Mucosa of gallbladder (tissue), 1 donor: ENCODE results near the gene PRPF8. TPM values are rescaled to one million over a fixed set of nuclear protein-coding genes. Genes with fewer than 3 reads are reported as not detected.

Experiments used
- DNase-seq: peaks from one replicate; pipeline ENCODE4 v3.0.0-alpha.2; 2020; ENCODE audit warnings: low spot score
- total RNA-seq: library from RNA; stranded (reverse); gene quantifications from one replicate; pipeline ENCODE4 v1.2.1, GENCODE V29; 2021
- donor health status: DM: no; HTN: no; CAD: no.

PRPF8 gene
- total RNA-seq, 1 donor from 2014 or later: 246 TPM

DNA sequence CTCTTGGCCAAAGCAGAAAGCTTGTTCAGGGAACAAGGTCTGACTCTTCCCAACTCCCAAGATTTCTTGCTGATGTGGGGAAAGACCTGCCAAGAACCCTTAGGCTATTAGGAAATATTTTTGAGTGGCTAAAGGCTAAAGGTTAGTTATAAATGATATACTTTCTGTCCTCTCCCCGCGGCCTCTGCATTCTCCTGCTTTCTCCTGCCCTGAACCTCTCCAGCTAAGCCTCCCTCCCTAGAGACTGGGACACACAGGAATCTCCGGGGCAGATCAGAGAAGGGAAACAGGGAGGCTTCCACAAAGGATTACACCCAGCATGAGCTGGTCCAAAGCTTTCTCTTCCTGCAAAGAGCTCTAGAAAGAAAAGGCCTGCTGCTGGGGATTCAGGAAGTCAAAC, 58.3 kb downstream of the PRPF8 start:
- no peak for DNase-seq

DNA sequence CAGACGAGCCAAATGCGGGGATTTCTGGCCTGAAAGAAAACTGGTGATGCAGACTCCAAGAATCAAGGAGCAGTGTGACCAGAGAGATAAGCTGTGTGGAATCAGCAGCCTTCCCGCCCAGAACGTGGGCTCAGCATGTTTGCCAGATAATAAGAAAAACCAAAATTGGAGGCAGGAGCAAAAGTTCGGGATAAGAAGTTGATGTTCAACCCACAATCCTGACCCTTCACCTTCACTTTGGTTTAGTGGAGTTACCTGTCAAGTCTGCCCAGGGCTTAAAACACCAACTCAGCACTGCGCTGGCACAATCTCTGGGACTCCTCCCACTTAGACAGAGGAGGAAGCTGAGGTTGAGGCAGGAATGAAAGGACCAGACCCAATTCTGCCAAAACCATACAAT, 59.1 kb downstream of the PRPF8 start:
- DNase-seq: no peak

- no peak for DNase-seq
These were observed 59.6 kb downstream of the PRPF8 start for GRCh38 chr17:1625053-1625452.

- DNase-seq: no peak
These were observed 60.0 kb downstream of the PRPF8 start for GRCh38 chr17:1624650-1625049.

DNA sequence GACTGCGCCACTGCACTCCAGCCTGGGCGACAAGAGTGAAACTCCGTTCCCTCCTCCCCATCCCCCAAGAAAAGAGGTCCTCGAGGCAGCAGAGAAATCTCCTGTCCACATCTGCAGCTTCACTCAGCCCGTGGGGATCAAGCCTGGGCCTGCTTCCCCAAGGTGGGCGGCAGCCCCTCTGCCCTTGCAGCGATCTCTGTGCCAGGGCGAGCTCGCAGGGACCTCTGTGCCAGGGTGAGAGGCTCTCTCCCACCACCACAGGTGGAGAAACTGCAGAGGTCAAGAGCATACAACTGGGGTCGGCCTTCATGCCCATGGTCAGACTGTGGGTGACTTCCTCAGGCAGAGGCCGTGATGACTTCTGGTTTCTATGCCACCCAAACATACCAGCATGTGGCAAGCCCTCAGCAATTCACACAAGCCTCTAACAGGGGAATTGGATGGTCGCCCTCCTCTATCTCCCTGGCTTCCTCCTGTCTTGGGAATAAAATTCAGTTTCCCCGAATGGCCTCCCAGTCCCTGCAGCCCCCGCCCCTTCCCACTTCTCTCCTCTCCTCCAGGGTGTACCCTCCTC, 61.5 kb downstream of the PRPF8 start:
- no peak for DNase-seq

- no peak for DNase-seq
These were observed 63.3 kb downstream of the PRPF8 start for GRCh38 chr17:1621273-1621954.

GRCh38 chr17:1620486-1620885, 64.2 kb downstream of the PRPF8 start:
- no peak for DNase-seq

DNA sequence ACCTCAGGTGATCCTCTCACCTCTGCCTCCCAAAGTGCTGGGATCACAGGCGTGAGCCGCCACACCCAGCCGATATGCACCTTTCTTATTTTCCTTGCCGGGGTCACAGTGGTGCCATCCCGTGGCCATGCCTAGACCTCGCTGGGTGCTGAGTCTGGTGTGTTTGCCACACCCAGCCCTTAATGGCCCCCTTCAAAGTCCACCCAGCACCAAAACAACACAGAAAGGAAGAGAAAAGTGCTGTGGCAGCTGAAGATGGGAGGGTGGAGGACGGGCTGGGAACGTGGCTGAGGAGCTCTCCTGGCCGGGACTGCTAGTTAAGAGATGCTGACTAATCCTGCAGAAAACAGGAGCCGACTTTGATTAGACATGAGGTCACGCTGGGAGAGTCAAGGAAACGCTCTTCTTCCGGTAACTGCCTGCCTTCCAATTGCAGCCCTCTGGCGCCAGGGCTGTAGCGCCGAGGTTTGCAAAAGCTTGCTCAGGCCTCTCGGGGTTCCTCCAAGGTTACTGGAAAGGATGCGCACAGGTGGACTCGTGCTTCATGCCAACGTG, 67.0 kb downstream of the PRPF8 start:
- peak; percentile 58 for DNase-seq

DNA sequence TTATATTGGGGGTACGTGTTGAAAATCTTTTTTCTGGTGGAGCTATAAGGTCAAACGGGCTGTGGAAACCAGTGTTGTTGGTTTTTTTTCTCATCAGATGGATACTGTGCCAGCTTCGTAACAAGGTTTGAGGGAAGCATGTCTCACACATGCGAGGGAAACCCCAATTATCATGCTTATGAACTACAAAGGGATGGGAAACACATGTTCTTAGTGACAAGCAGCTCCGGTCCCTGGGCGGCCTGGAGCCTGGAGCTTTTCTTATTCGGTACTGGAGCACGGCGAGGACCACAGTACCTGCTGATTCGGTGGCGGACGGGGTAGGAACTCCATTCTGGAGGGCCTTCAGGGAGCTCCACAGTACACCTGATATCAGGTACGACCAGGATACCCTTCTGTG, 68.6 kb downstream of the PRPF8 start:
- no peak for DNase-seq

GRCh38 chr17:1612400-1612799, 72.3 kb downstream of the PRPF8 start:
- no peak for DNase-seq

DNA sequence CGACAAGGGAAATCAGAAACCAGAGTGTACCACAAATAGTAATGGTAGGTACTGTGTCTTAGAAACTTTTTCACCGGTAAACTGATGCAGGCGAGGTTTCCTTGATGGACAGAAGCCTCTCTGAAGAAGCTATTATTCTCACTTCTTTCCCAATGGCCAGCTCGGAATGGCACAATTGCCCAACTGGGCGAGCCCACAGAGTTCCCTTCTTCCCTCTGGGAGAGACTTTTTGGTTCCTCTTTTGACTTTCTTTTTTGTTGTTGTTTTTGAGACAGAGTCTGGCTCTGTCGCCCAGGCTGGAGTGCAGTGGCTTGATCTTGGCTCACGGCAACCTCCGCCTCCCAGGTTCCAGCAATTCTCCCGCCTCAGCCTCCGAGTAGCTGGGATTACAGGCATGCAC, 73.0 kb downstream of the PRPF8 start:
- DNase-seq: no peak

GRCh38 chr17:1608676-1609075, 76.0 kb downstream of the PRPF8 start:
- no peak for DNase-seq

DNA sequence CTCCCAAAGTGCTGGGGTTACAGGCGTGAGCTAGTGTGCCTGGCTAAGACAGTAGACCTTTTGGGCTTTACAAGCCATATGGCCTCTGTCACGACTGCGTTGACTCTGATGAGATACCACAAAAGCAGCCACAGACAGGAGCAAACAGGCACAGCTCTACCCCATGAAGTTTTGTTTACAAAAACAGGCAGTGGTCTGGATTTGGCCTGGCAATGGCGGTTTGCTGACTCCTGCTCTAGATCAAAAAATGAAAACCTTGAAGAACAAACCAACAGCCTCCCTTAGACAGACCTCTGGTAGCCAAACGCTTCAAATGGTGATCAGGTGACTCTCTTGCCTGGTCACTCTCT, 76.7 kb downstream of the PRPF8 start:
- DNase-seq: no peak

GRCh38 chr17:1606352-1606985, 78.2 kb downstream of the PRPF8 start:
- no peak for DNase-seq

DNA sequence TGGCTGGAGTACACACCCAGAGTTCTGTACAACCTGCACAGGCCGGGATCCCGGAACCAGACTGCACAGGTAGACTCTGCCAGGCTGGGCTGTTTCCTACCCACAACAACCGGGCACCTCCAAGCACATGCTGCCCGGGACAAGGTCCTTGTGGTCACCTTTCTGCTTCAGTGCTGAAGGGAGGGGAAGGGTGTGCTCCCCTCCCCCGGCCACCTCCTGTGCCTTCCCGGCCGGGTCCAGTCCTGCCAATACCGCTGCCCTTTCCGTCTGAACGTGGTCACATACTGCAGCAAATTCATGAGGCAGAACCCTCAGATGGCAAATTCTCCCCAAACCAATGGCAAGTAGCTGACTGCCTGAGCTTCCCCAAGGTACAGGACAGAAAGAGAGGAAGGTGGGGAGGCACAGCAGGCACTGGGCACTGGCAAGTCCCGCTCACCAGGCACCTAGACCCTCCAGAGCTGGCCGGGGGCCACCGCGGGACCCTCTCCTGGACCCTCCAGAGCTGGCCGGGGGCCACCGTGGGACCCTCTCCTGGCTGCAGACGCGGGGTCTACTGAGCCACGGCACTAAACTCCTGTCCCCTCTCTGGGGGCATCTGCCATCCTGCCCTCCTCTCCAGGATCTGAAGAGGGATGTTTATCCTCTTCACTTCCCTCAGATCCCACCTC, 78.9 kb downstream of the PRPF8 start:
- DNase-seq: no peak

GRCh38 chr17:1604831-1605528, 79.7 kb downstream of the PRPF8 start:
- no peak for DNase-seq

- no peak for DNase-seq
These were observed 83.1 kb downstream of the PRPF8 start for GRCh38 chr17:1601571-1601970.

Other genes starting within 250 kb of the PRPF8 start
- 82.2 TPM for gene CRK, start 228.6 kb downstream of the PRPF8 start, total RNA-seq
- gene MYO1C, start 192.2 kb downstream of the PRPF8 start, total RNA-seq: 285 TPM
- 38.6 TPM for gene INPP5K, start 168.3 kb downstream of the PRPF8 start, total RNA-seq
- 81.8 TPM for gene PITPNA, start 122.1 kb downstream of the PRPF8 start, total RNA-seq
- gene SLC43A2, start 56.0 kb downstream of the PRPF8 start, total RNA-seq: 27.0 TPM
- gene SCARF1, start 39.1 kb downstream of the PRPF8 start, total RNA-seq: 13.2 TPM
- 11.7 TPM for gene RILP, start 35.0 kb downstream of the PRPF8 start, total RNA-seq
- gene TLCD2, start 25.5 kb upstream of the PRPF8 start, total RNA-seq: 6.5 TPM
- 30.3 TPM for gene WDR81, start 39.8 kb upstream of the PRPF8 start, total RNA-seq
- gene SERPINF2, start 58.0 kb upstream of the PRPF8 start, total RNA-seq: 2.9 TPM
- gene SERPINF1, start 77.2 kb upstream of the PRPF8 start, total RNA-seq: 129 TPM
- gene SMYD4, start 145.0 kb upstream of the PRPF8 start, total RNA-seq: 13.2 TPM
- gene RPA1, start 145.1 kb upstream of the PRPF8 start, total RNA-seq: 85.6 TPM